HCT116 (cell line): ENCODE measurements around the gene TBC1D4. TPM values are rescaled to one million over a fixed set of nuclear protein-coding genes. Genes with fewer than 3 reads are reported as not detected.

Experiments used
- ATAC-seq: fragments of 200-7000 bp; cut with Tn5 transposase; 2 replicates; pipeline ENCODE4 v1.9.1; 2020; ENCODE audit warnings: mild to moderate bottlenecking, moderate library complexity
- BruUV-seq: library from RNA; stranded (reverse); fragments of 400-500 nt; replicated peaks from 2 replicates; lab custom pipeline; 2021; lab: Mats Ljungman, UMichigan
- CTCF ChIA-PET: fragments of 300-600 bp; sonication (Branson Sonifier 250); formaldehyde crosslinking; loops from one replicate; lab custom pipeline; 2021; ENCODE audit warnings: antibody characterized with exemption; lab: Charles Lee
- POLR2A ChIA-PET: fragments of 300-600, 350-600 bp; sonication (Branson Sonifier 250); formaldehyde crosslinking; loops from one replicate; lab custom pipeline; 2021; ENCODE audit warnings: antibody characterized with exemption; lab: Charles Lee
- RAD21 ChIA-PET, 2 experiments: fragments of 300-600 bp; sonication (Branson Sonifier 250); formaldehyde crosslinking; loops; one replicate each; lab custom pipeline; 2023; ENCODE audit warnings: low total read pairs in 2 of 2; ENCODE audit not compliant: uncharacterized antibody in 2 of 2, unreplicated experiment in 2 of 2, low non-redundant PET in 1 of 2; lab: Charles Lee
- DNase-seq: peaks from one replicate; pipeline ENCODE4 v3.0.0-alpha.2; 2010; ENCODE audit warnings: low read depth, low spot score
- H2AFZ ChIP-seq: fragments of 200-600 bp; shearing (Covaris generic), sonication (generic); 2 replicates; pipeline ENCODE4 v1.6.1; 2017; ENCODE audit warnings: low read depth, mixed run types, mixed read lengths, antibody characterized with exemption, low read length; ENCODE audit not compliant: poor library complexity, severe bottlenecking
- H3K27ac ChIP-seq: 2 replicates; pipeline ENCODE4 v1.5.1; 2012; ENCODE audit warnings: low read depth, low read length
- H3K27me3 ChIP-seq: fragments of 200-600 bp; sonication (generic); 2 replicates; pipeline ENCODE4 v1.6.1; 2016; ENCODE audit warnings: mixed run types, low read length, mixed read lengths; ENCODE audit not compliant: insufficient read depth
- H3K36me3 ChIP-seq, 2 experiments: fragments of 200-500 bp in 1 of 2; fragments of 200-600 bp in 1 of 2; sonication (Bioruptor generic) in 1 of 2; sonication (generic) in 1 of 2; 2 replicates each; pipeline versions ENCODE4 v1.5.1 to v1.6.1; 2014 to 2016; ENCODE audit warnings: low read length in 2 of 2, inconsistent platforms in 1 of 2, mixed read lengths in 1 of 2, mixed run types in 1 of 2; ENCODE audit not compliant: insufficient read depth in 2 of 2, control insufficient read depth in 1 of 2
- H3K4me1 ChIP-seq, 2 experiments: fragments of 200-600 bp in 1 of 2; sonication (generic) in 1 of 2; 2 replicates each; pipeline versions ENCODE4 v1.5.1 to v1.6.1; 2012 to 2017; ENCODE audit warnings: low read length in 2 of 2, inconsistent platforms in 1 of 2, mild to moderate bottlenecking in 1 of 2, mixed read lengths in 1 of 2, mixed run types in 1 of 2, moderate library complexity in 1 of 2; ENCODE audit not compliant: insufficient read depth in 2 of 2, control insufficient read depth in 1 of 2
- H3K4me2 ChIP-seq: fragments of 200-600 bp; sonication (generic); 2 replicates; pipeline ENCODE4 v1.6.1; 2017; ENCODE audit warnings: mixed run types, low read length, mixed read lengths
- H3K4me3 ChIP-seq, 2 experiments: fragments of 200-600 bp in 1 of 2; sonication (generic) in 1 of 2; replicated peaks in 1 of 2; 2 replicates each; pipeline ENCODE4 v1.5.1; 2011 to 2016; ENCODE audit warnings: low read length in 2 of 2, control low read depth in 1 of 2, low read depth in 1 of 2, mild to moderate bottlenecking in 1 of 2, mixed read lengths in 1 of 2, mixed run types in 1 of 2
- H3K79me2 ChIP-seq: fragments of 200-600 bp; sonication (generic); 2 replicates; pipeline ENCODE4 v1.6.1; 2017; ENCODE audit warnings: mild to moderate bottlenecking, mixed run types, low read length, moderate library complexity, mixed read lengths; ENCODE audit not compliant: insufficient read depth
- H3K9ac ChIP-seq: fragments of 200-600 bp; sonication (generic); 2 replicates; pipeline ENCODE4 v1.6.1; 2016; ENCODE audit warnings: low read length, mixed read lengths
- H3K9me2 ChIP-seq: fragments of 200-600 bp; sonication (generic), shearing (Covaris generic); 2 replicates; pipeline ENCODE4 v1.6.1; 2017; ENCODE audit warnings: mixed run types, mild to moderate bottlenecking, moderate library complexity; ENCODE audit not compliant: insufficient read depth
- H3K9me3 ChIP-seq, 2 experiments: fragments of 200-500 bp in 1 of 2; fragments of 200-600 bp in 1 of 2; sonication (Bioruptor generic) in 1 of 2; sonication (generic) in 1 of 2; 2 replicates each; pipeline ENCODE4 v1.6.1; 2014 to 2017; ENCODE audit warnings: low read length in 2 of 2, mixed read lengths in 2 of 2, inconsistent platforms in 1 of 2, low read depth in 1 of 2, mild to moderate bottlenecking in 1 of 2, mixed run types in 1 of 2, moderate library complexity in 1 of 2; ENCODE audit not compliant: control insufficient read depth in 1 of 2, insufficient read depth in 1 of 2
- H4K20me1 ChIP-seq: fragments of 200-600 bp; sonication (generic), shearing (Covaris generic); 2 replicates; pipeline ENCODE4 v1.6.1; 2017; ENCODE audit warnings: mixed run types, mild to moderate bottlenecking, moderate library complexity; ENCODE audit not compliant: insufficient read depth
- EGR1 ChIP-seq: IDR thresholded peaks from 2 replicates; pipeline ENCODE4 v1.6.1; 2012; ENCODE audit warnings: low read depth
- FOSL1 ChIP-seq: IDR thresholded peaks from 2 replicates; pipeline ENCODE4 v1.6.1; 2012; ENCODE audit warnings: low read depth
- SP1 ChIP-seq: IDR thresholded peaks from 2 replicates; pipeline ENCODE4 v1.6.1; 2012; ENCODE audit warnings: low read depth
- TCF7L2 ChIP-seq: IDR thresholded peaks from 2 replicates; pipeline ENCODE4 v1.7.0; 2011; ENCODE audit warnings: borderline replicate concordance, inconsistent platforms; ENCODE audit not compliant: insufficient read depth, insufficient read length; ENCODE audit errors: extremely low read depth
- ZFX ChIP-seq: fragments of 450-650 bp; IDR thresholded peaks from 2 replicates; pipeline ENCODE4 v1.6.1; 2017
- intact Hi-C: fragments of 100-400 bp; cut with micrococcal nuclease; formaldehyde crosslinking; loops from 2 replicates; pipeline ENCODE4 v1.10.0; 2022
- total RNA-seq: library from RNA; stranded (reverse); gene quantifications from one replicate; pipeline ENCODE4 v1.2.1, GENCODE V29; 2021; ENCODE audit not compliant: unreplicated experiment
- TF ChIP-seq, protein P1 (sequence below), 3 experiments: fragments of 200-600 bp in 1 of 3; sonication (generic) in 1 of 3; IDR thresholded peaks in 2 of 3; conservative IDR thresholded peaks in 1 of 3; 2 replicates each; pipeline ENCODE4 v1.5.1; 2012 to 2017; ENCODE audit warnings: low read depth in 2 of 3, low read length in 2 of 3, antibody characterized with exemption in 1 of 3, borderline replicate concordance in 1 of 3, control low read depth in 1 of 3, mild to moderate bottlenecking in 1 of 3, mixed read lengths in 1 of 3, mixed run types in 1 of 3, moderate library complexity in 1 of 3; ENCODE audit not compliant: insufficient read depth in 1 of 3

TBC1D4 gene
- total RNA-seq, 1 experiment from 2014 or later = 24.6 TPM

DNA sequence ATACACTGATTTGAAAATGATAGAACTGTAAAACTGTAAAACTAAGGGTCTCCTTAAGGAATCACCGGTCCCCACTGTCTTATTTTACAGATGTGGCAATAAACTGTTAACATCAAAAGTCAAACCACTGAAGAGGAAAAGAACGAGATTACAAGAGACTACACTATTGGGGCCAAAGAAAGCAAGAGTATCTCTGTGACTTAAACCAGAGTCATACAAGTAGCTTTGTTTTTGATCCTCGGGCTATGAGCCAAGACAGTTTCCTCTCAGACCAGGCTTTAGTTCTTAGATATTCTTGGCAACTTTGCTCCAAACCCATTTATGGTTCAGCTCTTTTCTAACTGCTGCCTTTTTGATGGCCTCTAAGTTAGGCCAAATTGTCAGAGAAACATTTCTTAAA lies 113.8 kb downstream of the TBC1D4 start (continued):
- TF ChIP-seq EGR1 (no peak), SP1 (peak; percentile 63)

DNA sequence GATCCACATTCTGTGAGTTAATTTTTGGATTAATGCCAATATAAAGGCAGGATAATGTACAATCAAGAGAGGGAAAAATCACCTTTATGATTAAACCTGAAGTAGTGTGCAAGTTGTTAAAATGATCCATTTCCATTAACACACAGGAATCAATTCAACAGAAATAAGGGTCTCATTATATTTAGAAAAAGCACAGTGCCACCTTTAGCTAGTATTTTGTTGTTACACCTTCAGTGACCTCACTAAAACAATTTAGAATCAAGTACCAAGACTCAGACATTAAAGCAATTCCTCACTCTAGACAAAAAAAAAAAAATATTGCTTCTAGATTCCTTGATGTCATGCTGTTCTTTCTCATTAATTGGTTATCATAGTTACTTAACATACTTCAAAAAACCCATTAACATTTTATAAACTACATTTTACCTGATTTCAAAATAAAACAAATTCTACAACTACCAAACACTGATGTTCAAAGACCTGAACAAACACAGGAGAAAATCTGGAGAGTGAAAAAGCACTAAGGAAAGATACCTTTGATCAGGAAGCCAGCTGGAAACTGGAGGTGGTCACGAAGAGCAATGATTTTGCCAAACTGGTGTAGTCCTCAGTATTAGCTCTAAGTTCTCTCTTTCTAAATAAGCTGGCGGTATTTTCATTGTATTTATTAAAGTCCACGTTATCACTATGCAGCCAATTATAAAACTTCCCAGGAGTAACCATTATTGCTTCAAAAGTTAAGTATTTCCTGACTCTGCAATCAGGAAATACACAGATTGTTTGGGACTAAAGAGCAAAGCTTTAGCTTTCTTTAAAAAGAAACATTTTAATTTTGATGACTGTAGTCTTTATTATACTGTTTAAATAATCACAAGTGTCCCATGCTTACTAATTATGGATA lies 115.3 kb downstream of the TBC1D4 start:
- Histone ChIP-seq H3K27ac (peak overlapping the region; percentile 34; the same call in 1 of the 2 replicates), H3K4me3 (peak overlapping the region; percentile 22 to 50), H3K4me1 (peaks cover 33 to 64% of the 10 kb centered on the region in 2 experiments), H3K36me3 (no peaks in the 10 kb centered on the region), H4K20me1 (no peaks in the 10 kb centered on the region), H3K4me2 (peak overlapping the region; percentile 84), H3K79me2 (peaks cover 36% of the 10 kb centered on the region), H3K27me3 (no peaks in the 10 kb centered on the region), H3K9ac (peak overlapping the region; percentile 42), H2AFZ (no peak overlapping the region), H3K9me3 (no peaks in the 10 kb centered on the region), H3K9me2 (no peaks in the 10 kb centered on the region)
- DNase-seq (no peak), ATAC-seq (0 out of 2 replicates have a peak, but pooled peaks have one; percentile 16)
- ChIA-PET RAD21 (no interaction called here), POLR2A (no interaction called here), CTCF (interaction anchor here (1.1 to 3.3 kb wide), 4 partner anchors 9 to 116 kb away, joined by 3 to 18 read pairs (median 4); partner anchors contain the start of gene TBC1D4)
- intact Hi-C loops = no loop called here
- BruUV-seq = no TSS peak
- TF ChIP-seq FOSL1 (no peak), ZFX (no peak), TCF7L2 (no peak)
- TF ChIP-seq, protein P1, sequence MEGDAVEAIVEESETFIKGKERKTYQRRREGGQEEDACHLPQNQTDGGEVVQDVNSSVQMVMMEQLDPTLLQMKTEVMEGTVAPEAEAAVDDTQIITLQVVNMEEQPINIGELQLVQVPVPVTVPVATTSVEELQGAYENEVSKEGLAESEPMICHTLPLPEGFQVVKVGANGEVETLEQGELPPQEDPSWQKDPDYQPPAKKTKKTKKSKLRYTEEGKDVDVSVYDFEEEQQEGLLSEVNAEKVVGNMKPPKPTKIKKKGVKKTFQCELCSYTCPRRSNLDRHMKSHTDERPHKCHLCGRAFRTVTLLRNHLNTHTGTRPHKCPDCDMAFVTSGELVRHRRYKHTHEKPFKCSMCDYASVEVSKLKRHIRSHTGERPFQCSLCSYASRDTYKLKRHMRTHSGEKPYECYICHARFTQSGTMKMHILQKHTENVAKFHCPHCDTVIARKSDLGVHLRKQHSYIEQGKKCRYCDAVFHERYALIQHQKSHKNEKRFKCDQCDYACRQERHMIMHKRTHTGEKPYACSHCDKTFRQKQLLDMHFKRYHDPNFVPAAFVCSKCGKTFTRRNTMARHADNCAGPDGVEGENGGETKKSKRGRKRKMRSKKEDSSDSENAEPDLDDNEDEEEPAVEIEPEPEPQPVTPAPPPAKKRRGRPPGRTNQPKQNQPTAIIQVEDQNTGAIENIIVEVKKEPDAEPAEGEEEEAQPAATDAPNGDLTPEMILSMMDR (IDR thresholded peaks at IDR 0.05 in 2 of 3, conservative IDR thresholded peaks at IDR 0.05 in 1 of 3; ENCODE audit: borderline replicate concordance in 1 of 3, insufficient read depth in 1 of 3, low read depth in 2 of 3, low read length in 2 of 3) = peak in 1 of 3 experiments; percentile 44; a peak in 2 of 6 replicates
